Measurements from ENCODE around the gene PEX6.

- no peak for TF ChIP-seq TOX (CRISPR knock-in tag; IDR thresholded peaks at IDR 0.05; ENCODE audit: borderline replicate concordance)
- TF ChIP-seq ISL1 (CRISPR knock-in tag; IDR thresholded peaks at IDR 0.05), result no peak
- TF ChIP-seq POU6F1 (CRISPR knock-in tag; IDR thresholded peaks at IDR 0.05; ENCODE audit: borderline replicate concordance, low read depth), result no peak
- TF ChIP-seq ZFP30 (CRISPR knock-in tag; IDR thresholded peaks at IDR 0.05), result no peak
- no peak for TF ChIP-seq RARB (CRISPR knock-in tag; IDR thresholded peaks at IDR 0.05)
- no peak for TF ChIP-seq ARNTL (CRISPR knock-in tag; IDR thresholded peaks at IDR 0.05; ENCODE audit: borderline replicate concordance, low read depth)
Measured at GRCh38 chr6:42984001-42984923, 5.3 kb upstream of the PEX6 start, which contains the start of gene PPP2R5D.
